PC-9 (cell line): ENCODE data around the gene IDH2. TPM values are rescaled to one million over a fixed set of nuclear protein-coding genes. Genes with fewer than 3 reads are reported as not detected.

Experiments
- BruUV-seq: library from RNA; stranded (reverse); fragments of 400-500 nt; replicated peaks from 2 replicates; lab custom pipeline; 2021; lab: Mats Ljungman, UMichigan
- CTCF ChIA-PET: fragments of 300-600 bp; sonication (Branson Sonifier 250); formaldehyde crosslinking; loops from one replicate; lab custom pipeline; 2022; ENCODE audit warnings: antibody characterized with exemption; lab: Charles Lee
- POLR2A ChIA-PET: fragments of 300-600 bp; sonication (Branson Sonifier 250); formaldehyde crosslinking; loops from one replicate; lab custom pipeline; 2022; ENCODE audit warnings: antibody characterized with exemption; ENCODE audit not compliant: unreplicated experiment; lab: Charles Lee
- DNase-seq, 2 experiments: peaks; one replicate each; pipeline versions ENCODE4 v3.0.0 to v3.0.0-alpha.2; 2015 to 2022; ENCODE audit warnings: mixed read lengths in 1 of 2
- H2AFZ ChIP-seq: fragments of 200-600 bp; sonication (generic); 2 replicates; pipeline ENCODE4 v1.8.1; 2017; ENCODE audit warnings: antibody characterized with exemption
- H3F3A ChIP-seq: fragments of 200-600 bp; sonication (generic); 2 replicates; pipeline ENCODE4 v1.8.1; 2017; ENCODE audit warnings: antibody characterized with exemption, mild to moderate bottlenecking, low read depth; ENCODE audit not compliant: insufficient read depth
- H3K27ac ChIP-seq: fragments of 200-600 bp; sonication (generic); 2 replicates; pipeline ENCODE4 v1.6.1; 2016; ENCODE audit warnings: mixed run types
- H3K27me3 ChIP-seq: fragments of 200-600 bp; sonication (generic); 2 replicates; pipeline ENCODE4 v1.6.1; 2016; ENCODE audit warnings: low read depth, mixed run types; ENCODE audit not compliant: insufficient read depth
- H3K36me3 ChIP-seq: fragments of 200-600 bp; sonication (generic); 2 replicates; pipeline ENCODE4 v1.6.1; 2016; ENCODE audit warnings: low read depth, mixed run types
- H3K4me1 ChIP-seq: fragments of 200-600 bp; sonication (generic); replicated peaks from 2 replicates; pipeline ENCODE4 v1.6.1; 2016; ENCODE audit warnings: mixed run types; ENCODE audit not compliant: insufficient read depth
- H3K4me2 ChIP-seq: fragments of 200-600 bp; sonication (generic); 2 replicates; pipeline ENCODE4 v1.6.1; 2017; ENCODE audit warnings: mixed run types
- H3K4me3 ChIP-seq: fragments of 200-600 bp; sonication (generic); 2 replicates; pipeline ENCODE4 v1.6.1; 2016; ENCODE audit warnings: mixed run types
- H3K79me2 ChIP-seq: fragments of 200-600 bp; sonication (generic); 2 replicates; pipeline ENCODE4 v1.6.1; 2017; ENCODE audit warnings: low read depth, mixed run types
- H3K9me2 ChIP-seq: fragments of 200-600 bp; sonication (generic); 2 replicates; pipeline ENCODE4 v1.8.1; 2017; ENCODE audit warnings: mild to moderate bottlenecking; ENCODE audit not compliant: insufficient read depth
- H3K9me3 ChIP-seq: fragments of 200-600 bp; sonication (generic); 2 replicates; pipeline ENCODE4 v1.8.1; 2016; ENCODE audit warnings: low read depth; ENCODE audit not compliant: insufficient read depth
- H4K20me1 ChIP-seq: fragments of 200-600 bp; sonication (generic); 2 replicates; pipeline ENCODE4 v1.8.1; 2017; ENCODE audit not compliant: insufficient read depth
- EZH2 ChIP-seq: fragments of 200-600 bp; sonication (generic); IDR thresholded peaks from 2 replicates; pipeline ENCODE4 v1.8.0; 2017; ENCODE audit warnings: antibody characterized with exemption, low read depth
- intact Hi-C: fragments of 100-400 bp; cut with micrococcal nuclease; formaldehyde crosslinking; loops from one replicate; pipeline ENCODE4 v1.10.0; 2022; ENCODE audit not compliant: unreplicated experiment
- total RNA-seq: library from RNA; stranded (reverse); gene quantifications from 2 replicates; pipeline ENCODE4 v1.2.3, GENCODE V29; 2021
- TF ChIP-seq, protein P1 (sequence below): fragments of 200-600 bp; sonication (generic); conservative IDR thresholded peaks from 2 replicates; pipeline ENCODE4 v1.6.1; 2017; ENCODE audit warnings: mixed run types, antibody characterized with exemption, mild to moderate bottlenecking, moderate library complexity

Gene IDH2
- total RNA-seq, 1 experiment from 2014 or later: 96.7 TPM

DNA sequence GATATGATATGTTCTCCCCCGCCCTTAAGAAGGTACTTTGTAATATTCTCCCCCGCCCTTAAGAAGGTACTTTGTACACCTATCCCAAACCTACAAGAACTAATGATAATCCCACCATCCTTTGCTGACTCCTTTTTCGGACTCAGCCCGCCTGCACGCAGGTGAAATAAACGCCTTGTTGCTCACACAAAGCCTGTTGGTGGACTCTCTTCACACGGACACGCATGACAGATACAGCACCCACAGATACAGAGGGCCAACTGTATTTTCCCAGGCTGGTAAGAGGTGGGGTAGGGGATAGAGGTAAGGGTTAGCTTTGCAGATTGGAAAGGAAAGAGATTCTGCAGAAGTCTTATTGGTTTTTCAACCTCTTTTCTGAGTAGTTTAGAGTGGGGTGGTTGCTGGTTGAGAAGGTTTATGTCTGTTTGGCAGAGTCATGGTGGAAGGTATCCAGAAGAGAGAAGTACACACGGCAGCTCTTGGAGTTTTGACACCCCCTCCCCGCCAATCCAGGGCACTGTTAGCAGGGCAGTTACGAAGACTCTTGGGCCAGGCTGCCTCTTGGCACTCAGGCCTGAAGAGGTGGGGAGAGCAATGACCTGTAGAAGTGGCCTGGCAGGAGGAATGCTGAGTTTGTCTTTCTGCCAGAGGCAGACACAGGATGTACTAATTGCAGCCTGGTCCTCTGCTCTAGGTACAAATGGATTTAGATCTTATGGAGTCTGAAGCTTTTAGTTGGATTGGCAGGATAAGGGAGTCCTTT is 36.0 kb upstream of the IDH2 start:
- no peak for DNase-seq
- ChIA-PET CTCF (no interaction called here), POLR2A (no interaction called here)
- no peak for TF ChIP-seq EZH2
- TF ChIP-seq, protein P1, sequence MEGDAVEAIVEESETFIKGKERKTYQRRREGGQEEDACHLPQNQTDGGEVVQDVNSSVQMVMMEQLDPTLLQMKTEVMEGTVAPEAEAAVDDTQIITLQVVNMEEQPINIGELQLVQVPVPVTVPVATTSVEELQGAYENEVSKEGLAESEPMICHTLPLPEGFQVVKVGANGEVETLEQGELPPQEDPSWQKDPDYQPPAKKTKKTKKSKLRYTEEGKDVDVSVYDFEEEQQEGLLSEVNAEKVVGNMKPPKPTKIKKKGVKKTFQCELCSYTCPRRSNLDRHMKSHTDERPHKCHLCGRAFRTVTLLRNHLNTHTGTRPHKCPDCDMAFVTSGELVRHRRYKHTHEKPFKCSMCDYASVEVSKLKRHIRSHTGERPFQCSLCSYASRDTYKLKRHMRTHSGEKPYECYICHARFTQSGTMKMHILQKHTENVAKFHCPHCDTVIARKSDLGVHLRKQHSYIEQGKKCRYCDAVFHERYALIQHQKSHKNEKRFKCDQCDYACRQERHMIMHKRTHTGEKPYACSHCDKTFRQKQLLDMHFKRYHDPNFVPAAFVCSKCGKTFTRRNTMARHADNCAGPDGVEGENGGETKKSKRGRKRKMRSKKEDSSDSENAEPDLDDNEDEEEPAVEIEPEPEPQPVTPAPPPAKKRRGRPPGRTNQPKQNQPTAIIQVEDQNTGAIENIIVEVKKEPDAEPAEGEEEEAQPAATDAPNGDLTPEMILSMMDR: no peak
- no TSS peak for BruUV-seq
- H3K4me2 ChIP-seq: no peak overlapping the region
- no peak overlapping the region for H3K4me3 ChIP-seq
- no peaks in the 10 kb centered on the region for H4K20me1 ChIP-seq
- H3K9me3 ChIP-seq: no peaks in the 10 kb centered on the region
- no peaks in the 10 kb centered on the region for H3K27me3 ChIP-seq
- H3K27ac ChIP-seq: no peak overlapping the region
- no peaks in the 10 kb centered on the region for H3F3A ChIP-seq
- H3K9me2 ChIP-seq: no peaks in the 10 kb centered on the region
- intact Hi-C loops: no loop called here
- H3K4me1 ChIP-seq: no peaks in the 10 kb centered on the region; the same call in 1 of the 2 replicates
- no peaks in the 10 kb centered on the region for H3K36me3 ChIP-seq
- no peak overlapping the region for H2AFZ ChIP-seq
- H3K79me2 ChIP-seq: no peaks in the 10 kb centered on the region

GRCh38 chr15:90132437-90132836 is 30.2 kb upstream of the IDH2 start:
- no peak overlapping the region for H2AFZ ChIP-seq
- TF ChIP-seq EZH2: no peak
- TF ChIP-seq, protein P1: no peak
- H4K20me1 ChIP-seq: no peaks in the 10 kb centered on the region
- H3K79me2 ChIP-seq: no peaks in the 10 kb centered on the region
- BruUV-seq: no TSS peak
- ChIA-PET CTCF (no interaction called here), POLR2A (no interaction called here)
- intact Hi-C loops: no loop called here
- DNase-seq: no peak
- H3K4me2 ChIP-seq: no peak overlapping the region
- H3K27ac ChIP-seq: no peak overlapping the region
- no peaks in the 10 kb centered on the region for H3K36me3 ChIP-seq
- H3K27me3 ChIP-seq: no peaks in the 10 kb centered on the region
- H3K9me3 ChIP-seq: no peaks in the 10 kb centered on the region
- H3K4me1 ChIP-seq: no peaks in the 10 kb centered on the region
- H3K4me3 ChIP-seq: no peak overlapping the region
- no peaks in the 10 kb centered on the region for H3F3A ChIP-seq
- H3K9me2 ChIP-seq: no peaks in the 10 kb centered on the region

GRCh38 chr15:90131848-90132247 is 29.6 kb upstream of the IDH2 start:
- ChIA-PET POLR2A (no interaction called here), CTCF (no interaction called here)
- Histone ChIP-seq H3K79me2 (no peaks in the 10 kb centered on the region), H3K4me3 (no peak overlapping the region), H3K36me3 (no peaks in the 10 kb centered on the region), H3K9me2 (no peaks in the 10 kb centered on the region), H3K27me3 (no peaks in the 10 kb centered on the region), H3K4me2 (no peak overlapping the region), H2AFZ (no peak overlapping the region), H3K4me1 (no peaks in the 10 kb centered on the region), H4K20me1 (no peaks in the 10 kb centered on the region), H3F3A (no peaks in the 10 kb centered on the region), H3K9me3 (no peaks in the 10 kb centered on the region), H3K27ac (no peak overlapping the region)
- intact Hi-C loops: no loop called here
- TF ChIP-seq, protein P1: no peak
- TF ChIP-seq EZH2: no peak
- DNase-seq: no peak
- BruUV-seq: no TSS peak
